HPDE6-E6E7 (cell line): ENCODE measurements around the gene PHF5A.
"Not testable (repeated sequence)": the region's sequence is repeated elsewhere in the genome, so short reads cannot be mapped to it uniquely, and the experiment has no call there.

ENCODE experiments used
- DNase-seq: peaks from one replicate; pipeline ENCODE4 v3.0.0; 2011; ENCODE audit warnings: missing footprints; ENCODE audit errors: extremely low spot score

PHF5A gene

GRCh38 chr22:41447435-41448188 is 20.9 kb downstream of the PHF5A start:
- no peak for DNase-seq

- DNase-seq = peak; percentile 57
Measured at GRCh38 chr22:41446639-41447434, 21.7 kb downstream of the PHF5A start, which contains the start of gene TOB2. Gene TOB2 (minus strand): TSS chr22:41446801. CDS start chr22:41437345, 9,456 bp downstream.

GRCh38 chr22:41446057-41446501 is 22.4 kb downstream of the PHF5A start:
- no peak for DNase-seq

GRCh38 chr22:41445129-41446056 is 23.1 kb downstream of the PHF5A start:
- no peak for DNase-seq

- peak; percentile 78 for DNase-seq
Measured at GRCh38 chr22:41444360-41445128, 23.9 kb downstream of the PHF5A start.

GRCh38 chr22:41442240-41442792 is 26.2 kb downstream of the PHF5A start:
- DNase-seq = no peak

GRCh38 chr22:41440511-41440910 is 28.0 kb downstream of the PHF5A start:
- DNase-seq = not testable (repeated sequence)

- no peak for DNase-seq
Measured at GRCh38 chr22:41437198-41437597, 31.3 kb downstream of the PHF5A start.

- DNase-seq = no peak
Measured at GRCh38 chr22:41436322-41437113, 32.0 kb downstream of the PHF5A start.

GRCh38 chr22:41435560-41435959 is 32.9 kb downstream of the PHF5A start:
- no peak for DNase-seq

- DNase-seq = not testable (repeated sequence)
Measured at GRCh38 chr22:41434361-41435003, 34.0 kb downstream of the PHF5A start.

GRCh38 chr22:41433480-41433879 is 35.0 kb downstream of the PHF5A start:
- not testable (repeated sequence) for DNase-seq

- DNase-seq = no peak
Measured at GRCh38 chr22:41431656-41432055, 36.8 kb downstream of the PHF5A start.

GRCh38 chr22:41429951-41430332 is 38.5 kb downstream of the PHF5A start:
- no peak for DNase-seq

GRCh38 chr22:41429232-41429950 is 39.1 kb downstream of the PHF5A start:
- no peak for DNase-seq

- DNase-seq = no peak
Measured at GRCh38 chr22:41425660-41426365, 42.7 kb downstream of the PHF5A start.

- no peak for DNase-seq
Measured at GRCh38 chr22:41418717-41419116, 49.8 kb downstream of the PHF5A start.
